ENCODE measurements around the gene TRIO. TPM values are rescaled to one million over a fixed set of nuclear protein-coding genes. Genes with fewer than 3 reads are reported as not detected.

TRIO gene
- total RNA-seq, 2 experiments from 2014 or later, result 3.7 to 4.2 TPM

- CTCF ChIA-PET, result no interaction called here
- POLR2A ChIA-PET, result no interaction called here
These were observed 37.3 kb downstream of the TRIO start for GRCh38 chr5:14180437-14180836.

- ChIA-PET CTCF (no interaction called here), POLR2A (no interaction called here)
These were observed 38.3 kb downstream of the TRIO start for GRCh38 chr5:14181299-14181968.

- ChIA-PET POLR2A (no interaction called here), CTCF (no interaction called here)
These were observed 39.6 kb downstream of the TRIO start for GRCh38 chr5:14182761-14183160.

- POLR2A ChIA-PET, result no interaction called here
- CTCF ChIA-PET, result no interaction called here
These were observed 40.2 kb downstream of the TRIO start for GRCh38 chr5:14183187-14183939.

- ChIA-PET CTCF (no interaction called here), POLR2A (no interaction called here)
These were observed 40.9 kb downstream of the TRIO start for GRCh38 chr5:14184082-14184481.

DNA sequence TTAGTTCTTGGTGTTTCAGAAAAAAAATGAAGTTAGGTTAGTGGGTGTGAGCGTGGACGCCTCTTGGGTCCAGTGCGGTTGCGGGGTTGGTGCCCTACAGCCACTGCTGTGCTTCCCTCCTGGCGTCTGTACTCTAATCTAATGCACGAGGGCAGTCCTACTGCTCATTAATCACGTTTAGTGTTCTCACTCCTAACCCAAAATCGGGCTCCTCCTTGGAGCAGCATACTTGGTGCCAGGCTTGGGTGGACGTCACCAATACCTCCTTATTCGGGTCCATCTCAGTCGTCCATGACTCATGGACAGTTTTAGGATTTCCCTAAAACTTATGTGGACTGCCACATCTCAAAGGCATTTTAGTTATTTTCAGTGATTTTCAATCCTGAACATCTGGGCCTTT lies 41.6 kb downstream of the TRIO start:
- POLR2A ChIA-PET, result no interaction called here

GRCh38 chr5:14185326-14186058 lies 42.4 kb downstream of the TRIO start:
- CTCF ChIA-PET, result no interaction called here
- POLR2A ChIA-PET, result no interaction called here

More for the DNA sequence above, 41.6 kb downstream of the TRIO start:
- CTCF ChIA-PET, result no interaction called here

GRCh38 chr5:14186059-14186830 lies 43.1 kb downstream of the TRIO start:
- CTCF ChIA-PET, result no interaction called here
- POLR2A ChIA-PET, result no interaction called here

GRCh38 chr5:14187157-14187556 lies 44.0 kb downstream of the TRIO start:
- CTCF ChIA-PET, result no interaction called here
- POLR2A ChIA-PET, result no interaction called here

DNA sequence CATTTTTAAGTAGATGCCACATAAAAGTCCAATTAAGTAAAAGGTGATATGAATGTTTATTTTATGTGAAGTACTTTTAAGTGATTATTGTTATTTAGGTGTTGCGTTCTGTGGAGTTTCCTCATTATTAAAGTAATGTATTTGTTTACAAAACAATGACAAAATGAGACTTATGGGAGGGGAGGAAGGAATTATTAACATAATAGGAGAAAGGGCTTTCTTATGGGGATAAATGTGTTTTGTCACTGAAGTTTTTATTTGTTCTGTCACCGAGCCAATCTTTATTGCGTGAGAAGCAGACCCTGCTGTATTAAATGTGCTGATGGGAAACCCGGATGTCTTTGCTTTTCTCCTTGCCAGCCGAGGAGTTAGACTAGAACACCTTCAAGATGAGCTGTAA lies 44.5 kb downstream of the TRIO start:
- CTCF ChIA-PET, result no interaction called here
- POLR2A ChIA-PET, result no interaction called here

DNA sequence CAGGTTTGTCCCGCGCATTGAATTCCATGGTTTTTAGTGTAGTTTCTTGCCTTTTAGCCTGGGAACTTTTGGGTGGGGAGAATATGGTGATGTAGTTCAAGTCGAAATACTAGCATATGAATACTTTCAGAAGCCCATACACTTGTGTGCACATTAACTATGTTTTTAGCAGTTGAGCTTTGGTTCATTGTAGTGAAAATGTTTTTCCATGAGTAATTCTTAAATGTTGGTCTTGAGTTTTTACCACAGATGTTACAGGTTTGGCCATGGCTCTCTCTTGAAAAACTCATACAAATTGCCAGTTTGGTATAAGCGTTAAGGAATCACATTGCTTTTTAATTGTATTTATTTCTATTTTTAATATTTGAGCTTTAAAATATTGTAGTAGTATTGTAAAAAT lies 45.6 kb downstream of the TRIO start:
- ChIA-PET CTCF (no interaction called here), POLR2A (no interaction called here)

DNA sequence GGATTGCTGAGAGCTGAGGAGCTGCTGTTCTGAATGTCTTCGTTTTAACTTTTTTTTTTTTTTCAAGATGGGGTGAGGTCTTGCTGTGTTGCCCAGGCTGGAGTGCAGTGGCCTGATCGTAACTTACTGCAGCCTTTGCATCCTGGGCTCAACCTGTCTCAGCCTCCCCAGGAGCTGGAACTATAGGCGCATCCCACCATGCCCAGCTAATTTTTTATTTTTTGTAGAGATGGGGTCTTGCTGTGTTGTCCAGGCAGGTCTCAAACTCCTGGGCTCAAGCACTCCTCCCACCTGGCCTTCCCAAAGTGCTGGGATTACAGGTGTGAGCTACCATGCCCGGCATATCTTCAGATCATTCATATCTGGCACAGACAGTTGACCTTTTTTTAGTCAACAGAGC lies 46.5 kb downstream of the TRIO start:
- ChIA-PET POLR2A (no interaction called here), CTCF (no interaction called here)

DNA sequence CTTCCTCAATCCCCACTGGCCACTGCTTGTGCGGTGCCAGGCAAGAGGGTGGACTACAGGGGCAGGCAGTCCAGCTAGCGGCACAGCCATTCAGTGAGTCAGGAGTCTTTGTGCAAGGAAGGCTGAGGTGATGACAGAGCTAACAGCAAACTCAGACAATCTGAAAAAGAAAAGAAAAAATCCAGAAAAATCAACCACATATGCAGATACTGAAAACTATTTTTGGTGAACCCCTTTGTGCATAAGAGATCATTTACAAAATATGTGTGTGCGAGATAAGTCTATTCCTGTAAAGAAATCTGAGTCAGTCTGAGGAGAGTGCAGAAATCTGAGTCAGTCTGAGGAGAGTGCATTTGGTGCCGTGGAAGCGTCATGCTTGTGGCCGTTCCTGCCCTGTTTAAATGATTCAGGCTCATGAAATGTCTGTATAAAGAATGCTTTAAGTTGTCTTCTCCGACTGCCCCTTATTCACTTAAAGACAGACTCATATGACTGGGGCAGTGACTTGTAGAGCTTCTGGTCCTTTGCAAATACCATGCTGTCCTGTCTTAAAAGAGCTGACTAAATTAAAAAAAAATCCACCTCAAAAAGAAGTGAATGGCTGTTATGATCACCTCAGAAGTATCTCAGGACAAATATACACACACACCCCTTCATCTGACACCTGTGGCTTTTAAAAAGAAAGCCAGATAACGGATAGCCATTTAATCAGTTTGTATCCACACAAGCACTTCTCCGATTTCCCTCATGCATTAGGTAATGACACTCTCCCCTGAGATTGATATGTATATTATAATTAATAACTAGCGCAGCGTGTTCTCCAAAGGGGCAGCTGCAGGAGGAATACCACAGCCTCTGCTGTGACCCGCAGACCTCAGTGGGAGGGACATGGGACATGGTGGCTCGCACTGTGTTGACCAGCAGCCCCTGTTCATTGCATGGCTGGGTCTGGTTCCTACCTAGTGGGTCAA lies 47.3 kb downstream of the TRIO start:
- POLR2A ChIA-PET, result no interaction called here
- CTCF ChIA-PET, result no interaction called here

DNA sequence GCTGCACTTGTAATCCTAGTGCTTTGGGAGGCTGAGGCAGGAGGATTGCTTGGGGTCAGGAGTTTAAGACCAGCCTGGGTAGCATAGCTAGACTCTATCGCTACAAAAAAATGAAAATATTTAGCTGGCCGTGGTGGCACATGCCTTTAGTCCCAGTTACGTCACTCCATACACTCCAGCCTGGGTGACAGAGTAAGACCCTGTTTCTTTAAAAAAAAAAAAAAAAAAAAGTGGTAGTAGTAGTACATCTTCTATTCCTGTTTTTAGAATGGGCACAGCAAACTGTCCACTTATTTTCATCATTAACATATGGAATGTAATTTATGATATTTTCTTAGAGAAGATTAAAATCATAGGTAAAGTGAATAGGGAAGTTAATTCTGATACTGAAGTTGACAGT lies 48.2 kb downstream of the TRIO start:
- CTCF ChIA-PET, result no interaction called here

DNA sequence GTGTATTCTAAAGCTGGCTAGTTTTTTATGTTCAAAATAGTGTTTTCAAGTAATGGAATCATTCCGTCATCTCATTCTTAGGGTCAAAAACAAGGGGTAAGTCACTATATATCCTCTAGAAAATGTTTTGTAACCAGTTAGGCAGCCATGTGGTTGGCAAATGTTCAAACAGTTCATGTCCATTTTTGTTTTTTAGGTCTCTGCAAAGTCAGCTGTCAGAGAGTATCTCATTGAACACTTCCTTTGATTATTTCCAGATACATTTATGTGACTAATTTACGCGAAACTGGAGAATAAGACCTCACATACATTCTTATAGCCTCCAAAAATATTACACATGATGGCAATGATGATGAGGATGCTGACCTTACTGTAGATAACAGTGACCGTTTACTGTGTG lies 50.4 kb downstream of the TRIO start:
- ChIA-PET POLR2A (no interaction called here), CTCF (no interaction called here)

More for the DNA sequence above, 48.2 kb downstream of the TRIO start:
- POLR2A ChIA-PET, result no interaction called here

DNA sequence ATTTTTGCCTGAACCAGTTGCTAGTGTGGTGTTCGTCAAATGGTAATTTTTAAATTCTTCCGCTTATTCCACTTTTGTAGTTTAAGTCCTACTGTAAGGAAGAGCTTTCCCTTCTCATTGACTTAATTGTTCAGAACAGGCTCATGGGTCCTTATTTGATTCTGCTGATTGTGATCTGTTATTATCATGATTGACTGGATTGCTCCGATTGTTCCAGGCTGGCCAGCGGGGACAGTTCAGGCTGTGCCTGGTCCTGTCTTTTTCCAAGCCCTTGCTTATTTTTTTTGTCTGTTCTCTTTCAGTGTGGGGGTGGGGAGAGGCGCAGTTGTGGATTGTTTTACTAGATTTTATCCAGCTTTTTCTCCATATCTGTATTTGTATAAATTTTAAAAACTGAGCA lies 52.4 kb downstream of the TRIO start:
- ChIA-PET CTCF (no interaction called here), POLR2A (no interaction called here)

DNA sequence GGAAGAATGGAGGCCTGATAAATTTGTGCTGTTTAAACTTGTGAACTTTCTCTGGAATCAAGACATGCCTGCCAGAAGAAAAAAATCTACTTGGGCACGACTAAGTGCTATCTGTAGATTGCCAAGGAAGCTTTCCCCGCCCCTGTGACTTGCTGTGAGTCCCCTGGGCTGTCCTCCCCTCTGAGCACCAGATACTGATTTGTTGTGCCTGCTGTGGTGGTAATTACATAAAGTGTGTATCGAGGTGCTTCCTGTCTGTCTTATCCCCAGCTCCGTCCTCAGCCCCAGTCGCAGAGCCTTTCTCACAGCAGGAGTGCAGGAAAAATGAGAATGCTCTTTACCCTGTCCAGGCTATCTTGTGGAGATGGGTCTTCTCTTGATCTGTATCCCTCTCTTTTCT lies 53.9 kb downstream of the TRIO start:
- ChIA-PET CTCF (no interaction called here), POLR2A (no interaction called here)

DNA sequence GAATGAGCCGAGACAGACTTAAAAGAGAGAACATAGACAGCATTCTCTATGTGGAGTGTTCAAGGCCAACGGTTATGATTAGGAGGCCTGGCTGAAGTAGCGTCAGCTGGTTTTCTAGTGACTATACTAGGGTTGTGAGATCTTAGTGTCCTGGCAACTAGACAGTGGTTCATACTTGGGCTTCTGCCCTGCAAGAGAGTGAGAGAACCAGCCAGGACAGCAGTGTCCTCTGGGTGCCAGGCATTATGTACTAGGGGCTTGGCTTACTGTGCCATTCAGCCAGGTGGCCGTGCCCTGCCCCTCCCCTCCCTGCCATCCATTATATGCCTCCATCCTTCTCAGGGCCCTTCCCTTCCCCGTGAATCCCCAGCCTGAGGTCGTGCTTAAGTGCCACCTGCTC lies 56.8 kb downstream of the TRIO start:
- POLR2A ChIA-PET, result no interaction called here
- CTCF ChIA-PET, result no interaction called here

GRCh38 chr5:14200312-14200990 lies 57.3 kb downstream of the TRIO start:
- POLR2A ChIA-PET, result no interaction called here
- CTCF ChIA-PET, result no interaction called here
